GM21515 (cell line): ENCODE data around the gene ZNF763.
"Not testable (repeated sequence)": the region's sequence is repeated elsewhere in the genome, so short reads cannot be mapped to it uniquely, and the experiment has no call there.

Source experiments
- ATAC-seq: cut with Tn5 transposase; IDR thresholded peaks from one replicate; pipeline ENCODE4 v1.9.1; 2021; ENCODE audit not compliant: unreplicated experiment

The ZNF763 gene

GRCh38 chr19:11964858-11965645, at the start of gene ZNF763:
Gene ZNF763, plus strand, starts transcription at chr19:11965040. Its CDS starts 169 bp downstream, at chr19:11965209.
- ATAC-seq, result peak; percentile 84

GRCh38 chr19:11921852-11922495, 42.9 kb upstream of the ZNF763 start:
- ATAC-seq, result no peak

GRCh38 chr19:11924886-11925650, 39.8 kb upstream of the ZNF763 start, which contains the start of gene ZNF700:
Gene ZNF700, plus strand, starts transcription at chr19:11925107. Its CDS starts 104 bp downstream, at chr19:11925211.
- ATAC-seq, result peak; percentile 85

- not testable (repeated sequence) for ATAC-seq
Observed at GRCh38 chr19:11925651-11926187, 39.1 kb upstream of the ZNF763 start.

- no peak for ATAC-seq
Observed at GRCh38 chr19:11927227-11927626, 37.6 kb upstream of the ZNF763 start.

GRCh38 chr19:11931051-11931450, 33.8 kb upstream of the ZNF763 start:
- ATAC-seq, result no peak

- ATAC-seq, result no peak
Observed at GRCh38 chr19:11931513-11931912, 33.3 kb upstream of the ZNF763 start.

- ATAC-seq, result not testable (repeated sequence)
Observed at GRCh38 chr19:11935829-11936228, 29.0 kb upstream of the ZNF763 start.

- ATAC-seq, result not testable (repeated sequence)
Observed at GRCh38 chr19:11938383-11938782, 26.5 kb upstream of the ZNF763 start.

GRCh38 chr19:11941361-11941887, 23.4 kb upstream of the ZNF763 start:
- ATAC-seq, result not testable (repeated sequence)

GRCh38 chr19:11942008-11942842, 22.6 kb upstream of the ZNF763 start:
- ATAC-seq, result no peak

GRCh38 chr19:11942843-11943108, 22.1 kb upstream of the ZNF763 start:
- ATAC-seq, result no peak

GRCh38 chr19:11944656-11945055, 20.2 kb upstream of the ZNF763 start:
- no peak for ATAC-seq

GRCh38 chr19:11948646-11949045, 16.2 kb upstream of the ZNF763 start:
- no peak for ATAC-seq

- no peak for ATAC-seq
Observed at GRCh38 chr19:11949201-11949600, 15.6 kb upstream of the ZNF763 start.

GRCh38 chr19:11949614-11950080, 15.2 kb upstream of the ZNF763 start:
- not testable (repeated sequence) for ATAC-seq

GRCh38 chr19:11950312-11950711, 14.5 kb upstream of the ZNF763 start:
- no peak for ATAC-seq

- no peak for ATAC-seq
Observed at GRCh38 chr19:11963566-11964355, 1.1 kb upstream of the ZNF763 start.

- no peak for ATAC-seq
Observed at GRCh38 chr19:11964496-11964857, 363 bp upstream of the ZNF763 start.
